ENCODE data around the gene AP1G2.

GRCh38 chr14:23513005-23513817 lies 54.4 kb downstream of the AP1G2 start:
- TF ChIP-seq CTCF (conservative IDR thresholded peaks at IDR 0.05 in 1 of 2, IDR thresholded peaks at IDR 0.05 in 1 of 2; ENCODE audit: extremely low read depth in 1 of 2, insufficient read depth in 1 of 2, low read depth in 1 of 2, low read length in 2 of 2) (no peak), EZH2 (IDR thresholded peaks at IDR 0.05; ENCODE audit: borderline replicate concordance, low read length) (no peak)

Measured in mammary epithelial cell (primary cell).